GM12878 (cell line): ENCODE measurements around the gene TKT.

Experiments
- ESRRA ChIP-seq: IDR thresholded peaks from 2 replicates; pipeline ENCODE4 v1.6.1; 2012; ENCODE audit warnings: mild to moderate bottlenecking, low read length, improper control_type of control experiment
- TF ChIP-seq, protein P1 (sequence below), 3 experiments: IDR thresholded peaks in 2 of 3; conservative IDR thresholded peaks in 1 of 3; 2 replicates each; pipeline ENCODE4 v1.5.1; 2011; ENCODE audit warnings: low read depth in 3 of 3, low read length in 3 of 3, mild to moderate bottlenecking in 3 of 3, control low read depth in 2 of 3, moderate library complexity in 2 of 3, inconsistent platforms in 1 of 3, mixed read lengths in 1 of 3; ENCODE audit not compliant: control insufficient read depth in 2 of 3, insufficient read depth in 1 of 3; ENCODE audit errors: extremely low read depth in 1 of 3
- TF ChIP-seq, protein P2 (sequence below): IDR thresholded peaks from 2 replicates; pipeline ENCODE4 v1.6.1; 2012; ENCODE audit warnings: mild to moderate bottlenecking, low read depth, low read length

DNA sequence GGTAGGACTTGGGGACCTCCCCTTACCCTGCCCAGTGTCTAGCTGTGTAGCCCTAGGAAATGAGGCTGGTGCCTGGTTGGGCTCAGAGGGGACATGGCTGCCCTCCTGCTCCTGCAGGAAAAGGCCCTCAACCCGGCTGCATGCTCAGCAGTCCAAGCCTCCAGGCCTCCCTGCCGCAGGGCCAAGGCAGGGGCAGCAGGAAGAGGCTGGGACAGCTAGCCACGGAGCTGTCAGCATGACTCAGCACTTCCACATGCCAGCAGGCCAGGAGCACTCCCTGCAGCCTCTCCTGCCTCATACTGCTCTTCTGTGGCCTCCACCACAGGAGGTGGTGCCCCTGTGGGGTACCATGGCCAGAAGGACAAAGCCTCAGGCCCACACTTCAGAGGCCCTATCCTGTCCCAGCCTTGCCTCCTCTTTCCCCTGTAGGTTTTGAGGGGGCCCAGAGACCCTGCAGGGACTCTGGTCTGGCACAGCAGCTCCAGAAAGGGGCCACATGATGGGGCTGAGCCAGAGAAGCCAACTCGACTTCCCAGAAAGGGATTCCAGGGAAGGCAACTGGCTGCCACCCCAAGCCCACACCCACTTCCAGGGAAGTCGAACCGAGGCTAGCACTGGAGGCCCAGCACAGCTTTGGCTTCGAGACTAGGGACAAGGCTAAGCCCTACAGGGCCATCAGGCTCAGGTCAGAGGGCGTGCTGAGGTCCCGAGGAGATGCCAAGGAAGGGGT is 19.5 kb downstream of the TKT start:
- TF ChIP-seq, protein P1, sequence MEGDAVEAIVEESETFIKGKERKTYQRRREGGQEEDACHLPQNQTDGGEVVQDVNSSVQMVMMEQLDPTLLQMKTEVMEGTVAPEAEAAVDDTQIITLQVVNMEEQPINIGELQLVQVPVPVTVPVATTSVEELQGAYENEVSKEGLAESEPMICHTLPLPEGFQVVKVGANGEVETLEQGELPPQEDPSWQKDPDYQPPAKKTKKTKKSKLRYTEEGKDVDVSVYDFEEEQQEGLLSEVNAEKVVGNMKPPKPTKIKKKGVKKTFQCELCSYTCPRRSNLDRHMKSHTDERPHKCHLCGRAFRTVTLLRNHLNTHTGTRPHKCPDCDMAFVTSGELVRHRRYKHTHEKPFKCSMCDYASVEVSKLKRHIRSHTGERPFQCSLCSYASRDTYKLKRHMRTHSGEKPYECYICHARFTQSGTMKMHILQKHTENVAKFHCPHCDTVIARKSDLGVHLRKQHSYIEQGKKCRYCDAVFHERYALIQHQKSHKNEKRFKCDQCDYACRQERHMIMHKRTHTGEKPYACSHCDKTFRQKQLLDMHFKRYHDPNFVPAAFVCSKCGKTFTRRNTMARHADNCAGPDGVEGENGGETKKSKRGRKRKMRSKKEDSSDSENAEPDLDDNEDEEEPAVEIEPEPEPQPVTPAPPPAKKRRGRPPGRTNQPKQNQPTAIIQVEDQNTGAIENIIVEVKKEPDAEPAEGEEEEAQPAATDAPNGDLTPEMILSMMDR (IDR thresholded peaks at IDR 0.05 in 2 of 3, conservative IDR thresholded peaks at IDR 0.05 in 1 of 3; ENCODE audit: control insufficient read depth in 2 of 3, extremely low read depth in 1 of 3, insufficient read depth in 1 of 3, low read depth in 3 of 3, low read length in 3 of 3): no peak
- TF ChIP-seq, protein P2, sequence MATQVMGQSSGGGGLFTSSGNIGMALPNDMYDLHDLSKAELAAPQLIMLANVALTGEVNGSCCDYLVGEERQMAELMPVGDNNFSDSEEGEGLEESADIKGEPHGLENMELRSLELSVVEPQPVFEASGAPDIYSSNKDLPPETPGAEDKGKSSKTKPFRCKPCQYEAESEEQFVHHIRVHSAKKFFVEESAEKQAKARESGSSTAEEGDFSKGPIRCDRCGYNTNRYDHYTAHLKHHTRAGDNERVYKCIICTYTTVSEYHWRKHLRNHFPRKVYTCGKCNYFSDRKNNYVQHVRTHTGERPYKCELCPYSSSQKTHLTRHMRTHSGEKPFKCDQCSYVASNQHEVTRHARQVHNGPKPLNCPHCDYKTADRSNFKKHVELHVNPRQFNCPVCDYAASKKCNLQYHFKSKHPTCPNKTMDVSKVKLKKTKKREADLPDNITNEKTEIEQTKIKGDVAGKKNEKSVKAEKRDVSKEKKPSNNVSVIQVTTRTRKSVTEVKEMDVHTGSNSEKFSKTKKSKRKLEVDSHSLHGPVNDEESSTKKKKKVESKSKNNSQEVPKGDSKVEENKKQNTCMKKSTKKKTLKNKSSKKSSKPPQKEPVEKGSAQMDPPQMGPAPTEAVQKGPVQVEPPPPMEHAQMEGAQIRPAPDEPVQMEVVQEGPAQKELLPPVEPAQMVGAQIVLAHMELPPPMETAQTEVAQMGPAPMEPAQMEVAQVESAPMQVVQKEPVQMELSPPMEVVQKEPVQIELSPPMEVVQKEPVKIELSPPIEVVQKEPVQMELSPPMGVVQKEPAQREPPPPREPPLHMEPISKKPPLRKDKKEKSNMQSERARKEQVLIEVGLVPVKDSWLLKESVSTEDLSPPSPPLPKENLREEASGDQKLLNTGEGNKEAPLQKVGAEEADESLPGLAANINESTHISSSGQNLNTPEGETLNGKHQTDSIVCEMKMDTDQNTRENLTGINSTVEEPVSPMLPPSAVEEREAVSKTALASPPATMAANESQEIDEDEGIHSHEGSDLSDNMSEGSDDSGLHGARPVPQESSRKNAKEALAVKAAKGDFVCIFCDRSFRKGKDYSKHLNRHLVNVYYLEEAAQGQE: no peak
- no peak for TF ChIP-seq ESRRA
